ENCODE measurements around the gene KRT82. TPM values are rescaled to one million over a fixed set of nuclear protein-coding genes. Genes with fewer than 3 reads are reported as not detected.
"Not testable (repeated sequence)": the region's sequence is repeated elsewhere in the genome, so short reads cannot be mapped to it uniquely, and the experiment has no call there.

The KRT82 gene
- total RNA-seq, 2 experiments from 2014 or later = not detected

- peaks cover 25% of the 10 kb centered on the region for H3K4me1 Mint-ChIP-seq (ENCODE audit: low read depth)
These were observed 51.9 kb downstream of the KRT82 start for GRCh38 chr12:52354200-52354599.

DNA sequence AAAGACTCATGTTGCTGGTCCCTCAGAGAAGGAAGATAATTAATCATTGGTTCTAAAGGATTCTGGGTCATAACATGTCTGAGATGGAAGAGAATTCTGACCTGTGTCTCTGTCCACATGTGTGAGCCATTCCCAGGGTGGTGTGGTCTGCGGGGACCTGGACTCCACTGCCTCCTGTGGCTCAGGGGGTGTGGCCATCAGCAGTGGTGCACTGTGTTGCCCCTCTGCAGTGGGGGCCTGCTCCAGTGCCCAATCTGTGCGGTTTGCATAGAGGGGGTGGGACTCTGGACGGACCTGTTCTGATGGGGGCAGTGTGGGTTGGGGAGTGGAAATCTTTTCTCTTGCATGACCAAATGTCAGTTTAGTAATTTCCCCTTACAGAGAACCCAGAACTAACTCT, 52.4 kb downstream of the KRT82 start:
- DNase-seq (no peak), ATAC-seq (no peak)
- H3K4me3 Mint-ChIP-seq = no peak overlapping the region
- no peak overlapping the region for H3K27ac Mint-ChIP-seq
- ChIA-PET POLR2A (no interaction called here), CTCF (interaction anchor here (1.4 to 4.7 kb wide), 4 partner anchors 8 to 75 kb away, joined by 3 to 21 read pairs (median 4); no protein-coding TSS in a partner anchor)
- no peaks in the 10 kb centered on the region for H3K9me3 Mint-ChIP-seq (ENCODE audit: insufficient read depth)
- H3K4me1 Mint-ChIP-seq (ENCODE audit: low read depth) = peaks cover 21% of the 10 kb centered on the region
- H3K27me3 Mint-ChIP-seq (ENCODE audit: low read depth) = peaks cover 36% of the 10 kb centered on the region
- no peaks in the 10 kb centered on the region for H3K36me3 Mint-ChIP-seq (ENCODE audit: low read depth)

More at GRCh38 chr12:52354200-52354599, 51.9 kb downstream of the KRT82 start:
- Mint-ChIP-seq H3K4me3 (no peak overlapping the region), H3K9me3 (ENCODE audit: insufficient read depth) (no peaks in the 10 kb centered on the region), H3K36me3 (ENCODE audit: low read depth) (no peaks in the 10 kb centered on the region), H3K27ac (no peak overlapping the region), H3K27me3 (ENCODE audit: low read depth) (peaks cover 32% of the 10 kb centered on the region)
- ATAC-seq (no peak), DNase-seq (no peak)
- CTCF ChIA-PET = interaction anchor here (0.9 to 1.4 kb wide), 2 partner anchors 26 to 46 kb away, joined by 3 read pairs; no protein-coding TSS in a partner anchor
- POLR2A ChIA-PET = no interaction called here

- H3K4me1 Mint-ChIP-seq (ENCODE audit: low read depth) = peaks cover 13% of the 10 kb centered on the region
- H3K27ac Mint-ChIP-seq = no peak overlapping the region
- ChIA-PET CTCF (interaction anchor here (1.1 to 4.7 kb wide), 6 partner anchors 8 to 532 kb away, joined by 3 to 21 read pairs (median 4); no protein-coding TSS in a partner anchor), POLR2A (no interaction called here)
- H3K27me3 Mint-ChIP-seq (ENCODE audit: low read depth) = peaks cover 44% of the 10 kb centered on the region
- no peak overlapping the region for H3K4me3 Mint-ChIP-seq
- H3K9me3 Mint-ChIP-seq (ENCODE audit: insufficient read depth) = no peaks in the 10 kb centered on the region
- ATAC-seq (no peak), DNase-seq (no peak)
- H3K36me3 Mint-ChIP-seq (ENCODE audit: low read depth) = no peaks in the 10 kb centered on the region
These were observed 53.2 kb downstream of the KRT82 start for GRCh38 chr12:52352951-52353350.

- Mint-ChIP-seq H3K27ac (no peak overlapping the region), H3K9me3 (ENCODE audit: insufficient read depth) (no peaks in the 10 kb centered on the region), H3K27me3 (ENCODE audit: low read depth) (peaks cover 45% of the 10 kb centered on the region), H3K4me3 (no peak overlapping the region), H3K36me3 (ENCODE audit: low read depth) (no peaks in the 10 kb centered on the region), H3K4me1 (ENCODE audit: low read depth) (peaks cover 8% of the 10 kb centered on the region)
- peak; percentile 92 for ATAC-seq
- ChIA-PET CTCF (interaction anchor here (0.6 to 4.7 kb wide), 8 partner anchors 10 to 519 kb away, joined by 3 to 21 read pairs (median 4); no protein-coding TSS in a partner anchor), POLR2A (no interaction called here)
- peak; percentile 69 for DNase-seq
These were observed 54.7 kb downstream of the KRT82 start for GRCh38 chr12:52351196-52352059.

DNA sequence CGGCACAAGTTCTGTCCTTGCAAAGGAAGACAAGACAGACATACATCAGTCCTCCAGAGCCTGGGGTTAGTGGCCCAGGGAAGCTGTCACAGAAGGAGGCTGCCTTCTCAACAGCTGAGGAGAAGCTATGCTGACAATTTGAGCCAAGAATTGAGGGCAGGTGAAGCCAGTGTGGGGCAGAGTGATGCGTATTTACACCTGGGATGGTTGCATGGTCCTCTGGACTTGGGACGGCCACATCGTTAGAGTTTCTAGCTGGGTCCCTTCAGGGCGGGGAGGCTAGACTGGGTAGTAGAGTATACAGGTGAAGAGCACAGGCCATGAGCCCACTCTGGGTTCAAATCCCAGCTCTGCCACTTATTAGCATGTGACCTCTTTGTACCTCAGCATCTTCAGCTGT, 55.3 kb downstream of the KRT82 start:
- no peaks in the 10 kb centered on the region for H3K9me3 Mint-ChIP-seq (ENCODE audit: insufficient read depth)
- ATAC-seq = no peak
- POLR2A ChIA-PET = no interaction called here

GRCh38 chr12:52350021-52350620, 56.0 kb downstream of the KRT82 start:
- ChIA-PET POLR2A (no interaction called here), CTCF (interaction anchor here (2.3 to 4.7 kb wide), 2 partner anchors 11 to 22 kb away, joined by 8 to 21 read pairs; no protein-coding TSS in a partner anchor)
- no peak for ATAC-seq
- Mint-ChIP-seq H3K9me3 (ENCODE audit: insufficient read depth) (no peaks in the 10 kb centered on the region), H3K27ac (no peak overlapping the region), H3K36me3 (ENCODE audit: low read depth) (no peaks in the 10 kb centered on the region), H3K4me3 (no peak overlapping the region), H3K4me1 (ENCODE audit: low read depth) (peaks cover 8% of the 10 kb centered on the region), H3K27me3 (ENCODE audit: low read depth) (peaks cover 49% of the 10 kb centered on the region)
- no peak for DNase-seq

More for the DNA sequence above, 55.3 kb downstream of the KRT82 start:
- no peak for DNase-seq
- Mint-ChIP-seq H3K4me1 (ENCODE audit: low read depth) (peaks cover 8% of the 10 kb centered on the region), H3K27me3 (ENCODE audit: low read depth) (peaks cover 49% of the 10 kb centered on the region), H3K4me3 (no peak overlapping the region), H3K36me3 (ENCODE audit: low read depth) (no peaks in the 10 kb centered on the region), H3K27ac (no peak overlapping the region)
- CTCF ChIA-PET = interaction anchor here (0.6 to 4.7 kb wide), 6 partner anchors 11 to 520 kb away, joined by 3 to 21 read pairs (median 4); no protein-coding TSS in a partner anchor

DNA sequence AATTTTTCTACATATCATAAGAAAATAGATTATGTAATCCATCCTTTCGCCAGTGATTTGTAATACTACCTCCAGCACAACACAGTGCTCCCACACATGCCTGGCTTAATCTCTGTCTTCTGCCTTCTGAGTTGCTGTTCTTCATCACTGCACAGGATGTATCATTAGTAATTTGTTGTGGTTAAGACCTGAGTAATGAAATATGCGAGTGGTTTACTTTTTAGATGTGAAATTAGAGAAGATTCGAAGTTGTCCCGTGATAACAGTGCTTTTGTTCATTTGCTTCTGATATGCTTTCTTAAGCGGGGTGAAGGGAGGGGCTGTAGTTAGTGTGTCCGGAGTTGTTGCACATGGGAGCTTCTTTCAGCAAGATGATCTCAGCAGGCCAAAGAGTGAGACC, 56.9 kb downstream of the KRT82 start:
- POLR2A ChIA-PET = no interaction called here
- Mint-ChIP-seq H3K4me3 (no peak overlapping the region), H3K9me3 (ENCODE audit: insufficient read depth) (no peaks in the 10 kb centered on the region), H3K27ac (no peak overlapping the region), H3K36me3 (ENCODE audit: low read depth) (no peaks in the 10 kb centered on the region), H3K4me1 (ENCODE audit: low read depth) (peaks cover 8% of the 10 kb centered on the region), H3K27me3 (ENCODE audit: low read depth) (peaks cover 45% of the 10 kb centered on the region)
- CTCF ChIA-PET = interaction anchor here (4.7 kb wide), 1 partner anchor 12 kb away, joined by 21 read pairs; no protein-coding TSS in a partner anchor
- no peak for DNase-seq
- no peak for ATAC-seq

GRCh38 chr12:52347551-52348510, 58.3 kb downstream of the KRT82 start:
- Mint-ChIP-seq H3K27ac (no peak overlapping the region), H3K4me3 (no peak overlapping the region), H3K27me3 (ENCODE audit: low read depth) (peaks cover 37% of the 10 kb centered on the region), H3K4me1 (ENCODE audit: low read depth) (peaks cover 8% of the 10 kb centered on the region), H3K36me3 (ENCODE audit: low read depth) (no peaks in the 10 kb centered on the region), H3K9me3 (ENCODE audit: insufficient read depth) (no peaks in the 10 kb centered on the region)
- ChIA-PET POLR2A (interaction anchor here (0.6 kb wide), 1 partner anchor 88 kb away, joined by 4 read pairs; no protein-coding TSS in a partner anchor), CTCF (no interaction called here)
- DNase-seq (no peak), ATAC-seq (no peak)

GRCh38 chr12:52347016-52347415, 59.1 kb downstream of the KRT82 start:
- H3K27me3 Mint-ChIP-seq (ENCODE audit: low read depth) = peaks cover 32% of the 10 kb centered on the region
- ChIA-PET CTCF (interaction anchor here (1.5 kb wide), 1 partner anchor 533 kb away, joined by 3 read pairs; no protein-coding TSS in a partner anchor), POLR2A (no interaction called here)
- no peaks in the 10 kb centered on the region for H3K9me3 Mint-ChIP-seq (ENCODE audit: insufficient read depth)
- H3K4me1 Mint-ChIP-seq (ENCODE audit: low read depth) = peaks cover 6% of the 10 kb centered on the region
- ATAC-seq (no peak), DNase-seq (no peak)
- no peaks in the 10 kb centered on the region for H3K36me3 Mint-ChIP-seq (ENCODE audit: low read depth)
- no peak overlapping the region for H3K4me3 Mint-ChIP-seq
- H3K27ac Mint-ChIP-seq = no peak overlapping the region

- no peaks in the 10 kb centered on the region for H3K36me3 Mint-ChIP-seq (ENCODE audit: low read depth)
- no peak overlapping the region for H3K4me3 Mint-ChIP-seq
- POLR2A ChIA-PET = no interaction called here
- H3K9me3 Mint-ChIP-seq (ENCODE audit: insufficient read depth) = no peaks in the 10 kb centered on the region
- CTCF ChIA-PET = interaction anchor here (1.5 to 2.8 kb wide), 2 partner anchors 19 to 534 kb away, joined by 3 to 11 read pairs; no protein-coding TSS in a partner anchor
- H3K27me3 Mint-ChIP-seq (ENCODE audit: low read depth) = peaks cover 29% of the 10 kb centered on the region
- H3K4me1 Mint-ChIP-seq (ENCODE audit: low read depth) = peaks cover 3% of the 10 kb centered on the region
- ATAC-seq = no peak
- no peak overlapping the region for H3K27ac Mint-ChIP-seq
- no peak for DNase-seq
These were observed 59.5 kb downstream of the KRT82 start for GRCh38 chr12:52346593-52346992.

DNA sequence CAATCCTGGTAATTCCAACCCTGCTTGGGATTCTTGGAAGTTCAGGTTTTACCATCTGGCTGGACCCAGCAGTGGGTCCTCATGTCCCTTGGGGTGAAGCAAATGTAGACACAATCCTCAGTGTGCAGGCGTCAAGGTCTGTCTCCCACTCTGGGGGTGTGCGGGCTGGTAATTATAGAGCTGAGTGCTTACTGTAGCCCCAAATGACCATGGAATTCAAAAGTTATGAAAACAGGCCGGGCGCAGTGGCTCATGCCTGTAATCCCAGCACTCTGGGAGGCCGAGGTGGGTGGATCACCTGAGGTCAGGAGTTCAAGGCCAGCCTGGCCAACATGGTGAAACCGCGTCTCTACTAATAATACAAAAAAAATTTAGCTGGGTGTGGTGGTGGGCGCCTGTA, 61.1 kb downstream of the KRT82 start:
- CTCF ChIA-PET = interaction anchor here (1.1 to 2.8 kb wide), 2 partner anchors 17 to 28 kb away, joined by 3 to 11 read pairs; no protein-coding TSS in a partner anchor

More for the DNA sequence above, 61.1 kb downstream of the KRT82 start:
- H3K9me3 Mint-ChIP-seq (ENCODE audit: insufficient read depth); ATAC-seq; H3K27ac Mint-ChIP-seq; H3K4me1 Mint-ChIP-seq (ENCODE audit: low read depth); POLR2A ChIA-PET; H3K4me3 Mint-ChIP-seq; H3K36me3 Mint-ChIP-seq (ENCODE audit: low read depth); DNase-seq: not testable (repeated sequence)
- H3K27me3 Mint-ChIP-seq (ENCODE audit: low read depth) = peaks cover 23% of the 10 kb centered on the region
